ENCODE data around the gene TTC9B. TPM values are rescaled to one million over a fixed set of nuclear protein-coding genes. Genes with fewer than 3 reads are reported as not detected.
A peak's percentile ranks its signal among the peaks of the same experiment; 100 is the strongest.

The TTC9B gene
- total and polyA plus RNA-seq, 10 donors = not detected

DNA sequence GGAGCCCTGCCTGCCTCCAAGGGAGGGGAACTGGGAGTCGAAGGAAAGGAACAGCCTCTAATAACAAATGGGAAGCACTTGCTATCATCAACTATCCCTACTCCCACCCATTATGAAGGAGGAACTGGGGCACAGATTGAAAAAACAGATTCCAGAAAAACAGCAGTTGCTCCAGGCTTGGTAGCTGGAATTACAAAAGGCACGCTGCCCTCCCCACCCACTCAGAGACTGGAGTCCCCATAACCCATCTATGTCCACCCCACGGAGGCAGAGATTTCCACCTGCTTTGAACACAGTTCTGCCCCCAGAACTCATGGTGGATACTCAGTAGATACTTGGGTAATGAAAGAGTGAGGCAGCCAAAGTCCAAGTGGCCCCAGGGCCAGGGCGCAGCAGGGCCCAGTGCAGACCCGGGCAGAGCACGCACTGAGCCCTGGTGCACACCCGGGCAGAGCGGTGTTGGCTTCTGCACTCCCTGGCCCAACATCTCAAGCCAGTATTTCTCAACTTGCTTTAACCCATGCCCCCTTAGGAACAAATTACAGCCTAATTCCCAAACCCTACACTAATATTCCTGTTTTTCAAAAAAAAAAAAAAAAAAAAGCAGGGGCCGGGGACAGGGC, 27.4 kb upstream of the TTC9B start:
- peaks cover 0 to 79% (median 31%) of the 10 kb centered on the region in 6 donors for H3K36me3 ChIP-seq
- H3K27me3 ChIP-seq (replicated peaks in 1 of 7) = no peaks in the 10 kb centered on the region
- WGBS, 5 donors = 89 to 95% (median 90%) methylated on average over 9 of the region's 9 CpGs
- no peak overlapping the region for H3K4me3 ChIP-seq
- intact Hi-C loops (cut with DNase I; ENCODE audit: low total_unique reads) = no loop called here
- H3K4me1 ChIP-seq = peaks cover 2 to 89% (median 34%) of the 10 kb centered on the region in 6 donors
- DNase-seq = no peak
- no peaks in the 10 kb centered on the region for H3K9me3 ChIP-seq
- H3K27ac ChIP-seq = no peak overlapping the region
- TF ChIP-seq POLR2A (IDR thresholded peaks at IDR 0.05) = no peak
- peak in 2 of 3 donors; percentile 7 to 11 for TF ChIP-seq POLR2AphosphoS5 (IDR thresholded peaks at IDR 0.05)
- no peak for TF ChIP-seq CTCF (IDR thresholded peaks at IDR 0.05 in 8 of 11, conservative IDR thresholded peaks at IDR 0.05 in 3 of 11)

- TF ChIP-seq POLR2A (IDR thresholded peaks at IDR 0.05) (no peak), CTCF (IDR thresholded peaks at IDR 0.05 in 8 of 11, conservative IDR thresholded peaks at IDR 0.05 in 3 of 11) (no peak), POLR2AphosphoS5 (IDR thresholded peaks at IDR 0.05) (no peak)
- intact Hi-C loops (cut with DNase I; ENCODE audit: low total_unique reads) = no loop called here
- Histone ChIP-seq H3K27me3 (replicated peaks in 1 of 7) (no peaks in the 10 kb centered on the region), H3K9me3 (no peaks in the 10 kb centered on the region), H3K4me3 (no peak overlapping the region), H3K4me1 (peaks cover 2 to 84% (median 34%) of the 10 kb centered on the region in 6 donors), H3K27ac (no peak overlapping the region), H3K36me3 (peaks cover 0 to 79% (median 36%) of the 10 kb centered on the region in 6 donors)
- WGBS, 5 donors = 77 to 85% (median 82%) methylated on average over 12 of the region's 12 CpGs
- DNase-seq = no peak
These were observed 26.6 kb upstream of the TTC9B start for GRCh38 chr19:40244579-40245317.

- DNase-seq = no peak
- peak overlapping the region in 5 of 8 donors; percentile 70 to 82 (median 80) for H3K27ac ChIP-seq
- TF ChIP-seq CTCF (IDR thresholded peaks at IDR 0.05 in 8 of 11, conservative IDR thresholded peaks at IDR 0.05 in 3 of 11) (no peak), POLR2AphosphoS5 (IDR thresholded peaks at IDR 0.05) (no peak), POLR2A (IDR thresholded peaks at IDR 0.05) (no peak)
- H3K4me3 ChIP-seq = no peak overlapping the region
- no peaks in the 10 kb centered on the region for H3K27me3 ChIP-seq (replicated peaks in 1 of 7)
- H3K36me3 ChIP-seq = peaks cover 0 to 83% (median 46%) of the 10 kb centered on the region in 6 donors
- no peaks in the 10 kb centered on the region for H3K9me3 ChIP-seq
- WGBS, 5 donors = 88 to 100% (median 94%) methylated on average over 2 of the region's 2 CpGs
- intact Hi-C loops (cut with DNase I; ENCODE audit: low total_unique reads) = no loop called here
- peaks cover under 1 to 74% (median 32%) of the 10 kb centered on the region in 6 donors for H3K4me1 ChIP-seq
These were observed 25.0 kb upstream of the TTC9B start for GRCh38 chr19:40243181-40243580.

DNA sequence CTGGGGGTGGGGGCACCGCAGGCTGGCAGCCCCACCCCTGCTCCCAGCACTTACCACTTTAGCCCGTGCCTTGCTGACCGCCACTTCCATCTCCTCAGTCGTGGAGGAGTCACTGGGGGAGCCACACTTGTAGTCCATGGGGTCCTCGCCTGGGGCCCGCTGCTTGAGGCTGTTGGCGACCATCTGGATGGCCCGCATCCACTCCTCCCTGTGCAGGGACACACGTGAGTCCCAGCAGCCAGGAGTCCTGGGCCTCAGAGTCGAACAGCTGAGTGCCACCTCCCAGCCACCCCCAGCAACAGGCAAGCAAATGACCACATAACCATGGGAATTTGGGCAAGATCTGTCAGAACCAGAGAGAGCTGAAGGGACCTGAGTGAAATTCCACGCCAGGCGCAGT, 24.3 kb upstream of the TTC9B start:
- Histone ChIP-seq H3K36me3 (peaks cover 0 to 83% (median 50%) of the 10 kb centered on the region in 6 donors), H3K27ac (peak overlapping the region; percentile 43 to 82 (median 74))
- 77 to 86% (median 82%) methylated on average over 6 to 12 of the region's 12 CpGs for WGBS, 5 donors

More for the DNA sequence above, 24.3 kb upstream of the TTC9B start:
- no peak for DNase-seq
- no peaks in the 10 kb centered on the region for H3K9me3 ChIP-seq
- intact Hi-C loops (cut with DNase I; ENCODE audit: low total_unique reads) = no loop called here
- no peak overlapping the region for H3K4me3 ChIP-seq
- no peaks in the 10 kb centered on the region for H3K27me3 ChIP-seq (replicated peaks in 1 of 7)
- peaks cover 0 to 67% (median 28%) of the 10 kb centered on the region in 6 donors for H3K4me1 ChIP-seq
- TF ChIP-seq POLR2AphosphoS5 (IDR thresholded peaks at IDR 0.05) = no peak
- no peak for TF ChIP-seq POLR2A (IDR thresholded peaks at IDR 0.05)
- TF ChIP-seq CTCF (IDR thresholded peaks at IDR 0.05 in 8 of 11, conservative IDR thresholded peaks at IDR 0.05 in 3 of 11) = no peak

Measured in spleen (tissue), 11 donors.